ENCODE measurements around the gene TMC1. TPM values are rescaled to one million over a fixed set of nuclear protein-coding genes. Genes with fewer than 3 reads are reported as not detected.

The TMC1 gene
- total and polyA plus RNA-seq, 2 of the 8 experiments (the other 6 are each of a cell fraction or from before 2014, with no cell fraction given) = 0.95 to 0.98 TPM

- TF ChIP-seq CHD1 (IDR thresholded peaks at IDR 0.05; ENCODE audit: low read depth, low read length) (no peak), RXRA (IDR thresholded peaks at IDR 0.05; ENCODE audit: insufficient read depth, low read depth, low read length) (no peak)
These were observed 234.4 kb downstream of the TMC1 start (continued) for GRCh38 chr9:72755836-72756235.

All from H1 (cell line).